ENCODE results near the gene MACROD2.

MACROD2 gene

DNA sequence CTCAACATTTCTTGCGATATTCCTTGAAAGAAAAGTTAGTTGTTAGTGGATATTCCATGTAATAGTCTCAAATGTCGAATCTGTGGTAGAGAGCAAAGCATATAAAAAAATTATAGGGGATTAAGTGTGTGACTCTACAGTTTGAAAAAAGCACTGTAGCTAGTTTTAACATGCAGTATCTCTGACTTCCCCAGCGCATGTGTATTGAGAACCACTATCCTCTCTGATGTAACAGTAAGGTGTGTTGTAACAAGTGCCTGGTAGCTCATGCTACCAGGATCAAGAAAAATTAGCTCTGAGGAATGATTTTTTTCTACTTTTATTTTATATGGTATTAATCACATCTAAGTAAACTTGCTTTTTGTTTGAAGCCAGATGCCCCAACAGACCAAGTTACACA is 1788.7 kb downstream of the MACROD2 start:
- no peak overlapping the region for H2AFZ ChIP-seq
- no peaks in the 10 kb centered on the region for H3K4me1 ChIP-seq
- no peak overlapping the region for H3K4me3 ChIP-seq (ENCODE audit: low read depth, low read length)
- H3K4me2 ChIP-seq (ENCODE audit: low read length), result no peak overlapping the region
- TF ChIP-seq, protein P1, sequence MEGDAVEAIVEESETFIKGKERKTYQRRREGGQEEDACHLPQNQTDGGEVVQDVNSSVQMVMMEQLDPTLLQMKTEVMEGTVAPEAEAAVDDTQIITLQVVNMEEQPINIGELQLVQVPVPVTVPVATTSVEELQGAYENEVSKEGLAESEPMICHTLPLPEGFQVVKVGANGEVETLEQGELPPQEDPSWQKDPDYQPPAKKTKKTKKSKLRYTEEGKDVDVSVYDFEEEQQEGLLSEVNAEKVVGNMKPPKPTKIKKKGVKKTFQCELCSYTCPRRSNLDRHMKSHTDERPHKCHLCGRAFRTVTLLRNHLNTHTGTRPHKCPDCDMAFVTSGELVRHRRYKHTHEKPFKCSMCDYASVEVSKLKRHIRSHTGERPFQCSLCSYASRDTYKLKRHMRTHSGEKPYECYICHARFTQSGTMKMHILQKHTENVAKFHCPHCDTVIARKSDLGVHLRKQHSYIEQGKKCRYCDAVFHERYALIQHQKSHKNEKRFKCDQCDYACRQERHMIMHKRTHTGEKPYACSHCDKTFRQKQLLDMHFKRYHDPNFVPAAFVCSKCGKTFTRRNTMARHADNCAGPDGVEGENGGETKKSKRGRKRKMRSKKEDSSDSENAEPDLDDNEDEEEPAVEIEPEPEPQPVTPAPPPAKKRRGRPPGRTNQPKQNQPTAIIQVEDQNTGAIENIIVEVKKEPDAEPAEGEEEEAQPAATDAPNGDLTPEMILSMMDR (IDR thresholded peaks at IDR 0.05), result no peak
- H3K9me3 ChIP-seq (ENCODE audit: control insufficient read depth, low read length), result no peaks in the 10 kb centered on the region
- H3K9ac ChIP-seq, result no peak overlapping the region
- no peaks in the 10 kb centered on the region for H3K79me2 ChIP-seq
- no peaks in the 10 kb centered on the region for H3K36me3 ChIP-seq (ENCODE audit: control insufficient read depth, insufficient read depth, low read length)
- H3K27me3 ChIP-seq (ENCODE audit: control insufficient read depth, insufficient read depth, low read length), result no peaks in the 10 kb centered on the region
- no peak overlapping the region for H3K27ac ChIP-seq

DNA sequence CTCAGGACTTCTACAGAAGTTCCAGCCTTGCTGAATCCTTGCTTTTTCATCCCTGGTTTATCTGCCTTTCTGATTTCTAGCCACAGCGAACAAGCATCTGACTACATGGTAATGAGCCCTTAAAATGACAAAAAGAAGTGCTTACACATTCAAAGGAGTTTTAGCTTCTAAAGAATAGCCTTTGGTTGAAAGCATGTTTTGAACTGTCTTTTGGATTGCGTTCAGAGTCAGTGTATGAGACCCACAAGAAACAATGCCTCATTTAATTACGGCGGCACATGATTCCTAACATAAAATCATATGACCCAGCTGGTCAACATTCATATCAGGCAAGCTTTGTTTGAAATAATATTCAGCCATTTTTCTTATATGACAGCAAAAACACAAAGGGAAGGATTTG is 1793.8 kb downstream of the MACROD2 start:
- no peaks in the 10 kb centered on the region for H3K27me3 ChIP-seq (ENCODE audit: control insufficient read depth, insufficient read depth, low read length)
- H3K9ac ChIP-seq, result no peak overlapping the region
- no peak overlapping the region for H3K4me2 ChIP-seq (ENCODE audit: low read length)
- H3K27ac ChIP-seq, result no peak overlapping the region
- H3K9me3 ChIP-seq (ENCODE audit: control insufficient read depth, low read length), result no peaks in the 10 kb centered on the region
- H3K4me1 ChIP-seq, result no peaks in the 10 kb centered on the region
- H3K4me3 ChIP-seq (ENCODE audit: low read depth, low read length), result no peak overlapping the region
- H3K36me3 ChIP-seq (ENCODE audit: control insufficient read depth, insufficient read depth, low read length), result no peaks in the 10 kb centered on the region
- TF ChIP-seq, protein P1 (IDR thresholded peaks at IDR 0.05), result no peak
- H2AFZ ChIP-seq, result no peak overlapping the region
- no peaks in the 10 kb centered on the region for H3K79me2 ChIP-seq

DNA sequence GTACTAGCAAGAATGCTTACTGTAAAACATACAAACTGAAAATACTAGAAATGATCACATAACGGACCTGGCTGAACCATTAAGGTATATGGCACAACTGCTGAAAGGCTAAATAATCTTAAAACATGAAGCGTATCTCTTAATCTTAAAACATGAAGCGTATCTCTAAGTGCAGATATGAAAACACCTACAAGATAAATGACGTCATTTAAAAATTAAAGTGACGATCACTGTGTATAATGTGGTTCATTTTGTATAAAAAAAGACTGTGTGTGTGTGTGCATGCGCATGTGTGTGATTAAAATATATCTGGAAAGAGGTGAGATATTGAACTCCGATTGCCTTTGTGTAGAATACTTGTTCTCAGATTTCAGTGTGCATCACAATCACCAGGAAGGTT is 1797.5 kb downstream of the MACROD2 start:
- TF ChIP-seq, protein P1 (IDR thresholded peaks at IDR 0.05), result no peak
- no peaks in the 10 kb centered on the region for H3K27me3 ChIP-seq (ENCODE audit: control insufficient read depth, insufficient read depth, low read length)
- no peak overlapping the region for H3K27ac ChIP-seq
- H3K9ac ChIP-seq, result no peak overlapping the region
- H2AFZ ChIP-seq, result no peak overlapping the region
- H3K4me3 ChIP-seq (ENCODE audit: low read depth, low read length), result no peak overlapping the region
- H3K79me2 ChIP-seq, result no peaks in the 10 kb centered on the region
- peaks cover 3% of the 10 kb centered on the region for H3K4me1 ChIP-seq
- no peak overlapping the region for H3K4me2 ChIP-seq (ENCODE audit: low read length)
- H3K36me3 ChIP-seq (ENCODE audit: control insufficient read depth, insufficient read depth, low read length), result no peaks in the 10 kb centered on the region
- H3K9me3 ChIP-seq (ENCODE audit: control insufficient read depth, low read length), result no peaks in the 10 kb centered on the region

DNA sequence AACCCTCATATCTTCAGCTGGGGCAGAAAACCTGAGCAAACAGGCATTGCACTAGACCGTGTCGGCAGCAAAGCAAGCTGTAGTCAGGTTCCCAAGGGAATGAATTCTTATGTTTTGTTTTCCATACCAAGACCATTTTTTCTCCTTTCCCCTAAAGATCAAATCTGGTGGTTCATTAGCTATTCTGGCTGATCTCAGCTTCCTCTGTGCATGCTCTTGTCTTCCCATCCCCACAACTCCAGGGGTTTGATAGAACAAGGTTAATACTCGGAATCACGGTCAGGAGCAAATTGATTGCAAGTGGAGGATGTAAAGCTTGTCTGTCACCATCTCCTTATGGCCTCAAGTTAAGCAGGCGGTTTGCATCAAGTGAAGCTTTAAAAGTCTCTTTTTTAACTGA is 1799.1 kb downstream of the MACROD2 start:
- Histone ChIP-seq H3K27me3 (ENCODE audit: control insufficient read depth, insufficient read depth, low read length) (no peaks in the 10 kb centered on the region), H3K4me3 (ENCODE audit: low read depth, low read length) (no peak overlapping the region), H3K9me3 (ENCODE audit: control insufficient read depth, low read length) (no peaks in the 10 kb centered on the region), H3K9ac (no peak overlapping the region), H3K27ac (no peak overlapping the region), H3K36me3 (ENCODE audit: control insufficient read depth, insufficient read depth, low read length) (no peaks in the 10 kb centered on the region), H3K4me1 (peaks cover 3% of the 10 kb centered on the region), H3K4me2 (ENCODE audit: low read length) (peak overlapping the region; percentile 43), H3K79me2 (no peaks in the 10 kb centered on the region), H2AFZ (no peak overlapping the region)
- TF ChIP-seq, protein P1 (IDR thresholded peaks at IDR 0.05), result no peak

DNA sequence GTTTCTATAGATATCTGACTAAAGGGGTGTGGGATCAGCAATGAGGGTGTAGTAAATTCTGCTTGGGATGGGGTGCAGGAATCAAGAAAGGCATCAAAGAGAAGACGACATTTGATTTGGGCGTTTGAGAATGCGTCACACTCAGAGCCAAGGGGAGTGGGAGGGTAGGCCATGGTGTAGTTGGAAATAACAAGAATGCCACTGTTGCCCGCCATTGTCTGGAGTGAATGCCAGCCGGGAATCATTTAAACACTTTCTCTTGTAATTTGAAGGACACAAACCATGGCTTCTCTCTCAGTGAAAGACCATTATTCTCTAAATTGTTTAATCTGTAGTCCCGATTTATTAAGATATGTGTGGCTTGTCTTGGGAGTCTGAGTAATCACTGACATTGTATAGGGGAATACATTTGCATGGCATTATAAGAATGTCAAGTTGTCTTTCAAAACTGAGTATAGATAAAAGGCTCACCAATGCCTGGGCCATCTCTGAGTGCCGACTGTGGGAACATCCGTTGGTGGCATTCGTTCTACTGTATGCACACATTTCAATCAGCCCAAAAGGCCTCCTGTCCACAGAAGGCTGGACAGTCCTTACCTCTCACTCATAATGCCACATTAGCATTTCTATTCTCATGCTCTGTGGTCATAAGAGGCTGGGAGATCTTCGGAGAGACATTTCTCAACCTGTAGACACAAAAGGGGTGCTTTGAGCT is 1800.1 kb downstream of the MACROD2 start:
- Histone ChIP-seq H3K4me1 (peaks cover 3% of the 10 kb centered on the region), H3K4me3 (ENCODE audit: low read depth, low read length) (no peak overlapping the region), H3K9ac (no peak overlapping the region), H3K4me2 (ENCODE audit: low read length) (no peak overlapping the region), H3K9me3 (ENCODE audit: control insufficient read depth, low read length) (no peaks in the 10 kb centered on the region), H3K27me3 (ENCODE audit: control insufficient read depth, insufficient read depth, low read length) (no peaks in the 10 kb centered on the region), H3K79me2 (no peaks in the 10 kb centered on the region), H3K36me3 (ENCODE audit: control insufficient read depth, insufficient read depth, low read length) (no peaks in the 10 kb centered on the region), H2AFZ (no peak overlapping the region), H3K27ac (no peak overlapping the region)
- TF ChIP-seq, protein P1 (IDR thresholded peaks at IDR 0.05), result no peak

Measured in parathyroid adenoma (tissue), 2 donors.